Raji (cell line): ENCODE measurements around the gene SLIT3.

Experiments
- POLR2A ChIP-seq: IDR thresholded peaks from 2 replicates; pipeline ENCODE4 v1.6.1; 2011; ENCODE audit warnings: low read depth, low read length, control low read depth; ENCODE audit not compliant: insufficient read depth

The SLIT3 gene

GRCh38 chr5:168779333-168779732 lies 521.6 kb downstream of the SLIT3 start:
- TF ChIP-seq POLR2A: no peak

- TF ChIP-seq POLR2A: no peak
These were observed 522.4 kb downstream of the SLIT3 start for GRCh38 chr5:168778536-168778935.

- TF ChIP-seq POLR2A: no peak
These were observed 523.3 kb downstream of the SLIT3 start for GRCh38 chr5:168777651-168778050.

GRCh38 chr5:168776070-168776469 lies 524.9 kb downstream of the SLIT3 start:
- TF ChIP-seq POLR2A: no peak

- TF ChIP-seq POLR2A: no peak
These were observed 527.7 kb downstream of the SLIT3 start for GRCh38 chr5:168773226-168773625.

- TF ChIP-seq POLR2A: no peak
These were observed 528.5 kb downstream of the SLIT3 start for GRCh38 chr5:168772316-168772961.

GRCh38 chr5:168771678-168772077 lies 529.3 kb downstream of the SLIT3 start:
- no peak for TF ChIP-seq POLR2A

- TF ChIP-seq POLR2A: no peak
These were observed 529.9 kb downstream of the SLIT3 start for GRCh38 chr5:168770996-168771395.

- no peak for TF ChIP-seq POLR2A
These were observed 530.9 kb downstream of the SLIT3 start for GRCh38 chr5:168770036-168770498.

GRCh38 chr5:168768172-168768571 lies 532.8 kb downstream of the SLIT3 start:
- no peak for TF ChIP-seq POLR2A

- TF ChIP-seq POLR2A: no peak
These were observed 534.6 kb downstream of the SLIT3 start for GRCh38 chr5:168766426-168766700.

GRCh38 chr5:168765551-168766425 lies 535.2 kb downstream of the SLIT3 start:
- no peak for TF ChIP-seq POLR2A

GRCh38 chr5:168765086-168765550 lies 535.8 kb downstream of the SLIT3 start:
- TF ChIP-seq POLR2A: no peak

GRCh38 chr5:168756453-168757391 lies 544.2 kb downstream of the SLIT3 start:
- no peak for TF ChIP-seq POLR2A

GRCh38 chr5:168755548-168756093 lies 545.3 kb downstream of the SLIT3 start:
- no peak for TF ChIP-seq POLR2A
